Measurements from ENCODE around the gene SMURF2. TPM values are rescaled to one million over a fixed set of nuclear protein-coding genes. Genes with fewer than 3 reads are reported as not detected.

Gene SMURF2
- total RNA-seq, 1 donor from 2014 or later, result 26.6 TPM

DNA sequence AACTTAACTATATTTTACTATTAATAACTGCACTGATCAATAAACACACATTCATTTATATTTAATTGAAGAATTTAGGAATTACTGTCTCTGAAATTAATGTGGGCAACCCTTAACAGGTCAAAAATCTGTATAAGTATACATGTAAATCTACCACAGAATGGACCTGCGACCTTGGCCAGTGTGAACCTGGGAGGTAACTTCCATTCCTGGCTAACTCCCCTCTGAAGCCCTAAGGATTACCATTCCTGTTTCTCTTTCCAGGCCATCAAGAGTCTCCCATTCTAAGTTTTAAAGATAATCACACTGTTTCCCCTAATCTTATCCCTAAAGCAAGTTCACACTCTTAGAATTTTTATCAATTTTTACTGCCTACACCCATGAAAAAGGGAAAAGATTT is 58.1 kb downstream of the SMURF2 start:
- Mint-ChIP-seq H3K4me1 (ENCODE audit: unreplicated experiment) (peaks cover 5% of the 10 kb centered on the region), H3K27ac (no peak overlapping the region), H3K27me3 (no peaks in the 10 kb centered on the region), H3K4me3 (no peak overlapping the region), H3K9me3 (no peaks in the 10 kb centered on the region), H3K36me3 (no peaks in the 10 kb centered on the region)
- TF ChIP-seq, protein P1, sequence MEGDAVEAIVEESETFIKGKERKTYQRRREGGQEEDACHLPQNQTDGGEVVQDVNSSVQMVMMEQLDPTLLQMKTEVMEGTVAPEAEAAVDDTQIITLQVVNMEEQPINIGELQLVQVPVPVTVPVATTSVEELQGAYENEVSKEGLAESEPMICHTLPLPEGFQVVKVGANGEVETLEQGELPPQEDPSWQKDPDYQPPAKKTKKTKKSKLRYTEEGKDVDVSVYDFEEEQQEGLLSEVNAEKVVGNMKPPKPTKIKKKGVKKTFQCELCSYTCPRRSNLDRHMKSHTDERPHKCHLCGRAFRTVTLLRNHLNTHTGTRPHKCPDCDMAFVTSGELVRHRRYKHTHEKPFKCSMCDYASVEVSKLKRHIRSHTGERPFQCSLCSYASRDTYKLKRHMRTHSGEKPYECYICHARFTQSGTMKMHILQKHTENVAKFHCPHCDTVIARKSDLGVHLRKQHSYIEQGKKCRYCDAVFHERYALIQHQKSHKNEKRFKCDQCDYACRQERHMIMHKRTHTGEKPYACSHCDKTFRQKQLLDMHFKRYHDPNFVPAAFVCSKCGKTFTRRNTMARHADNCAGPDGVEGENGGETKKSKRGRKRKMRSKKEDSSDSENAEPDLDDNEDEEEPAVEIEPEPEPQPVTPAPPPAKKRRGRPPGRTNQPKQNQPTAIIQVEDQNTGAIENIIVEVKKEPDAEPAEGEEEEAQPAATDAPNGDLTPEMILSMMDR (conservative IDR thresholded peaks at IDR 0.05), result no peak
- no peak for DNase-seq (ENCODE audit: extremely low spot score, unreplicated experiment)

GRCh38 chr17:64599827-64600226 is 62.3 kb downstream of the SMURF2 start:
- Mint-ChIP-seq H3K4me1 (ENCODE audit: unreplicated experiment) (peaks cover 5% of the 10 kb centered on the region), H3K27me3 (no peaks in the 10 kb centered on the region), H3K36me3 (peaks cover 11% of the 10 kb centered on the region), H3K4me3 (no peak overlapping the region), H3K27ac (no peak overlapping the region), H3K9me3 (no peaks in the 10 kb centered on the region)
- TF ChIP-seq, protein P1 (conservative IDR thresholded peaks at IDR 0.05), result no peak
- no peak for DNase-seq (ENCODE audit: extremely low spot score, unreplicated experiment)

- TF ChIP-seq, protein P1 (conservative IDR thresholded peaks at IDR 0.05), result no peak
- Mint-ChIP-seq H3K36me3 (peaks cover 11% of the 10 kb centered on the region), H3K4me3 (no peak overlapping the region), H3K27ac (no peak overlapping the region), H3K9me3 (no peaks in the 10 kb centered on the region), H3K27me3 (no peaks in the 10 kb centered on the region), H3K4me1 (ENCODE audit: unreplicated experiment) (peaks cover 3% of the 10 kb centered on the region)
- no peak for DNase-seq (ENCODE audit: extremely low spot score, unreplicated experiment)
These were observed 62.9 kb downstream of the SMURF2 start for GRCh38 chr17:64599187-64599676.

DNA sequence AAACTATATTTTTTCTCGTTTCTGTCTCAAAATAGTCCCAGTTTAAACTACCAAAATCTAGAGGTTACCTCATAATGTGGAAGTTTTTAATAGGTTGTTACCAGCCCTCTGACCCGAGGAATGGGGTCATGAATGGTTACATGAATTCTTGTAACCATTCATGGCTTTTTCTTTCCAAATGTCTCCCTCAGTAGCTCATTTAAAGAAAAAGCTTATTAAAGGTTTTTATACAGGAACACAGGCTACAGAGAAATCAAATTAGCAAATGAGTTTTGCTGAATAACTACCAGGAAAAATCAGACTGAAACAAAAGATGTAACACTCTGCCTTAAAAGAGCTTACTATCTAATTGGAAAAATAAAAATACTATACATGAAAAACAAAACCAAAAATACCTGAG is 63.4 kb downstream of the SMURF2 start:
- H3K9me3 Mint-ChIP-seq, result no peaks in the 10 kb centered on the region
- no peaks in the 10 kb centered on the region for H3K4me1 Mint-ChIP-seq (ENCODE audit: unreplicated experiment)
- TF ChIP-seq, protein P1 (conservative IDR thresholded peaks at IDR 0.05), result no peak
- H3K27ac Mint-ChIP-seq, result no peak overlapping the region
- no peak overlapping the region for H3K4me3 Mint-ChIP-seq
- H3K36me3 Mint-ChIP-seq, result peaks cover 11% of the 10 kb centered on the region
- H3K27me3 Mint-ChIP-seq, result no peaks in the 10 kb centered on the region
- no peak for DNase-seq (ENCODE audit: extremely low spot score, unreplicated experiment)

DNA sequence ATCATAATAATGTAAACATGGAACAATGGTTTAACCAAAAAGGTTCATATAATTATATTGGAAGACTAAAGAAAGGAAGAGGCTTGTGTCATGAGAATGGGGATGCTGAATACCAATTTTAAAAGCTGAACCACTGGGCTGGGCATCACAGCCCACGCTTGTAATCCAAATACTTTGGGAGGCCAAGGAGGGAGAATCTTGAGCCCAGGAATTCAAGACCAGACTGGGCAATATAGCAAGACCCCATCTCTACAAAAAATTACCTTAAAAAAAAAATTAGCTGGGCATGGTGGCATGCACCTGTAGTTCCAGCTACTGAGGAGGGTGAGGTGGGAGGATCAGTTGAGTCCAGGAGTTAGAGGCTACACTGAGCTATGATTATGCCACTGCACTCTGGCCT is 65.1 kb downstream of the SMURF2 start:
- Mint-ChIP-seq H3K36me3 (peaks cover 13% of the 10 kb centered on the region), H3K4me1 (ENCODE audit: unreplicated experiment) (no peaks in the 10 kb centered on the region), H3K9me3 (no peaks in the 10 kb centered on the region), H3K27ac (no peak overlapping the region), H3K27me3 (no peaks in the 10 kb centered on the region), H3K4me3 (no peak overlapping the region)
- no peak for DNase-seq (ENCODE audit: extremely low spot score, unreplicated experiment)
- TF ChIP-seq, protein P1 (conservative IDR thresholded peaks at IDR 0.05), result no peak

- no peak for DNase-seq (ENCODE audit: extremely low spot score, unreplicated experiment)
- H3K4me1 Mint-ChIP-seq (ENCODE audit: unreplicated experiment), result no peaks in the 10 kb centered on the region
- TF ChIP-seq, protein P1 (conservative IDR thresholded peaks at IDR 0.05), result no peak
- no peaks in the 10 kb centered on the region for H3K9me3 Mint-ChIP-seq
- no peak overlapping the region for H3K4me3 Mint-ChIP-seq
- H3K36me3 Mint-ChIP-seq, result peaks cover 13% of the 10 kb centered on the region
- H3K27me3 Mint-ChIP-seq, result no peaks in the 10 kb centered on the region
- H3K27ac Mint-ChIP-seq, result no peak overlapping the region
These were observed 65.7 kb downstream of the SMURF2 start for GRCh38 chr17:64596439-64596838.
